DMS53 (cell line): ENCODE results near the gene C4BPA.

Experiments
- DNase-seq: peaks from one replicate; lab custom pipeline; 2025; lab: John Stamatoyannopoulos, UW

The C4BPA gene

GRCh38 chr1:207124389-207124788, 20.4 kb downstream of the C4BPA start:
- no peak for DNase-seq

DNA sequence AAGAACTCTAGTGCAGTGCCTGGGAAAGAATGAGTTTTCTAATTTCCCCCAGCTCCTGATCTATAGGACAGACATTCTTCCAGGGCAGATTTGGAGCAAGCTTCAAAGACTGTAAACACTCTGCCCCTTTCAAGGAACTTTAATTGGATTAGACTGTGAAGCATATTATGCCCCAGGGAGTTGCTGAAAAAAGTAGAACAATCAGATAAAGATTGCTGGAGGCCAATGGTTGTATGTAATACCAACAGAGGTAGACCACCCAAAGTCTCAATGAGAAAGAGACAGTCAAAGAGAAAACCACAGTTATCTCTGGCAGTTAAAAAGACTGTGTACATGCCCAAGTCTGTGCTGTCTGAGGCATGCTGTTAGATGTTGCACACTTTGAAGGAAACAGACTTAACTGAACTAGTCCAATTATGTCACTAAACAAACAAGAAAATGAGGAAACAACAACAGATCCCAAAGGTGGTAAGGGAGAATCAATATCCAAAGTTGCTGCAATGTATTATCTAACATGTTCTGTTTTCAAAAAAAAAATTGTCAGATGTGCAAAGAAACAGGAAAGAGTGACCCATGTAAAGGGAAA, 24.4 kb downstream of the C4BPA start:
- peak; percentile 12 for DNase-seq

- DNase-seq = no peak
Measured at GRCh38 chr1:207129053-207129452, 25.0 kb downstream of the C4BPA start.

- DNase-seq = no peak
Measured at GRCh38 chr1:207130252-207131036, 26.4 kb downstream of the C4BPA start.

DNA sequence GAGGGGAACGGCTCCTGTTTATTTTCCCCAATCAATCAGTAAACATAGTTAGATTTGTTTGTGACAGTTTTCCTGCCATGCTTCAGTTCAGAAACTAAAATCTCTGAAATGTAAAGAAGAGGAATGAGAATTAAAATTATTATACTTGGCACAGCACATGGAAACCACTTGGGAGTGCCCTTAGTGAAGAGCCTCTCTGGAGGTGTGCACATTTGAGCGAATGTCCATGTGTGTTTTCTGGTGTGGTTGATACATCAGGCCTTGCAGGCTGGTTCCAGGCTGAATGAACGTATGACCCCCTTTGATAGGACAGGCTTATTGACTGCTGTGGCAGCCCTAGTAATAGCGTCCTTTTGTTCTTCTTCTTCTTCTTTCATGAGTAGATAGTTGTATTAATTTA, 27.1 kb downstream of the C4BPA start:
- no peak for DNase-seq

DNA sequence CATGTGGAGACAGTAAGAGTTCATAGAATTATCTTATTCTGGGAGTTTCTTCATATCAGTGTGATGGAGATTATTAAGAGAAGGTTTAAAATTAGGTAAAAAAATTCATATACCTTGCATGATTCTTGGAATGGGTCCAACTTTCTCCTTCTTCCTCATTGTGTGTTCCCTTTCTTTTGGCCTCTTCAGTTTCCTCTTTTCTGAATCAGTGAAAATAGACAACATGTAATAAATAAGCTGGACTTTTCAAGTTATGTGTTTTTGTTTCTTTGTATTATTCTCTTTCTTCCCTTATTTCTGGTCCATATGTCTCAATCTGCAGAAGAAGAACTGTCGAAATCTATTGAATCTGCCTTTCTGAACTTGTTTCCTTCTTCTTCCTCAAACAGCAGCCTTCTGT, 30.5 kb downstream of the C4BPA start:
- DNase-seq = no peak

- no peak for DNase-seq
Measured at GRCh38 chr1:207139616-207140015, 35.6 kb downstream of the C4BPA start.

GRCh38 chr1:207140536-207140935, 36.5 kb downstream of the C4BPA start:
- DNase-seq = no peak

GRCh38 chr1:207145401-207146058, 41.5 kb downstream of the C4BPA start:
- no peak for DNase-seq

DNA sequence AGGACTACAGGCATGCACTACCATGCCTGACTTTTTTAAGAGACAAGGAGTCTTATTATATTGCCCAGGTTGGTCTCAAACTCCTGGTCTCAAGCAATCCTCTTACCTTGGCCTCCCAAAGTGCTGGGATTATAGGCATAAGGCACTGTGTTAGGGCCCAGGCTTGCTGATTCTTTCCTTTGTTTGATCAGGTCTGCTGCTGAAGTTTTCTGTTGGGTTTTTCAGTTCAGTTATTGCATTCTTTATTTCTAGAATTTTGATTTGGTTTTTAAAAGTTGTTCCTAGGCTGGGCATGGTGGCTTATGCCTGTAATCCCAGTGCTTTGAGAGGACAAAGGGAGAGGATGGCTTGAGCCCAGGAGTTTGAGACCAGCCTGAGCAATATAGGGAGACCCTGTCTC, 47.9 kb downstream of the C4BPA start:
- no peak for DNase-seq

DNA sequence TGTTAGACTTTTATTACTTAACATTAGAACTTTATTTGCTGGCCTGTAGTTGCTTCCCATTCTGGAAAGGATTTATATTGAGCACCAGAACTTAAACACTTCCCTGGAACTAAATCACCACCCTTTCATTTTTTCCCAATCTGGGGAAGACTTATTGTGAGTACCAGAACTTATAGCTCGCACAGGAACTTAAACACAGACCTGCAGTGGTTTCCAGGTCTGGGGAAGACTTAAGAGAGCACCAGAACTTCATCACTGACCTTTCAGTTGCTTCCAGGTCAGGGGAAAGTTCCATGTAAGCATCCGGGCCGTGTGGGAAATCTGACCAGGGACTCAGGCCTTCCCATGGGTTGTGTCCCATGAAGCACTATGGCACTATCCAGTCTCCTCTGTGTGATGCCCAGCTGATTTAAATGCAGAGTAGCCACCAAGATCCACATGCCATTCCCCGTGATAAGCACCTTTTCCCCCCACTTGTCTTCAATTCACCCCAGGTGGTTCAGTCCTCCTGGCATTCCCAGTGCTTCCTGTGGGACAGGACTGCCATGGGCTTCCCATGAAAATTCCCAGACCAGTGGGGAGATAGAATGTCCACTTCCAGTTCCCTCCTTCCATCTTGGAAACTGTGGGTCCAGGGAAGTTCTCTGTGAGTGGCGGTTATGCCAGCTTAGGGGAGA, 48.9 kb downstream of the C4BPA start:
- no peak for DNase-seq

GRCh38 chr1:207155028-207155427, 51.0 kb downstream of the C4BPA start:
- DNase-seq = no peak

DNA sequence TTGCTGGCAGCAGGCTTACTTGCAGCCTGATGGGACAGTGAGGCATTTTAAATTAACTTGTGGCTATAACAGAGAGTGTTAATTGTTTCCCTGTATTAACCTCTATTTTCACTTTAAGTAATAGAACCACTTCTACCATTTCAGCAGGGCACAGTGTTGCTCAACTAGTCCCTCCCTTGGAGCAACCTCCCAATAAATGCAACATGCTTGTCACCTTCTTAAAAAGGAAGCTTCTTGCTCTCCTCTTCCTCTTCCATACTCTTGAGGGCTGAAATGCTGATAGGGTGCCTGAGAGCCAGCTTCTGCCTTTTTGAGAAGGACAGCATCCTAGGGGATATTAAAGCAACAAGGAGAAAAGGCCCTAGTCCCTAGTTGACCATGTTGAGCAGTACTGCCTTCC, 52.1 kb downstream of the C4BPA start:
- DNase-seq = no peak

DNA sequence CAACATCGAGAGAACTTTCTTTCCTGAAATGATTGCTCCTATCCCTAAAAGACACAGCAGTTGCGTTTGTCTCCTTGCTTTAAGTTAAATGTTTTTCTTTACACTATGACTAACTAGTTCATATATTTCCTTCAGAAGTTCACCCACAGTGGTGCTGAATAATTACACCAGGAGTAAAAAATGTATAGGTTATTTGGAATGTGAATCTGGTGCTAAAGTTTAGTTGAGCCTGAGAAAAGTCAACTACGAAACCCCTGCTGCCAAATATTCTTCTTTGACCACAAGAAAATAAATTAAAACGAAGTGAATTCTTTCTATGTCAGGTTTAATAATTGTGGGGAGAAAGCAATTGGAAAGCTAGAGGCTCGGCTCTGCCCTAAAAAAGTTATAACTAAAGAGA, 52.8 kb downstream of the C4BPA start:
- DNase-seq = no peak

DNA sequence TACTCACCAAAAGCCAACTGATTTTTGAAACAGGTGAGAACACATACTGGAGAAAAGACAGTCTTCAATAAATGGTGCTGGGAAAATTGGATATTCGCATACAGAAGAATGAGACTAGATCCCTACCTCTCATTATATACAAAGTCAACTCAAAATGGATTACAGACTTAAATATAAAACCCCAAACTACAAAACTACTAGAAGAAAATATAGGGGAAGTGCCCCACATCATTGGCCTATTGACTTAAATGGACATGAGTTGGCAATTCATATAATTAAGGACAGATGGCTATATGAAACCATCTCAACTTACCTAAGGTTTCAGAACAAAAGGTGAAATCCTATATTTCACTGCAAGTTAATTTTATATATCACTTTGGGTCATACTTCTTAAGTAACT, 60.1 kb downstream of the C4BPA start:
- no peak for DNase-seq

DNA sequence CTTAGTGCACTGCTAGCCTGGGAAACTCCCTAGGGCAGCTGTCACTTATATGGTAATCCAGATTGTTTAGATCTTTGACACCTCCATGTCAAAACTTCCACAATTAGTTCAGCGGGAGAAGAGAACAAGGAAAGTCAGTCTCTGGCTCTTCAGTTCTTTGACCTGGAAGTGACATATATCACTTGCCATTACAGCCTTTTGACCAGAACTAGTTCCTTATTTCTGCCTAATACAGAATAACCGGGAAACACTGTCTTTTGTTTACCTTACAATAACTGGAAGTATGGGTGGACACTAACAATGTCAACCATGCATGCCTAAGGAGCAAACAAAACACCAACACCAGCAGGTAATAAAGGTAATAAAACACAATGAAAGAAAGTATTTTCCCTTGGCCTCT, 68.3 kb downstream of the C4BPA start:
- DNase-seq = peak; percentile 89

GRCh38 chr1:207172885-207173284, 68.9 kb downstream of the C4BPA start:
- peak; percentile 78 for DNase-seq

GRCh38 chr1:207173396-207173795, 69.4 kb downstream of the C4BPA start:
- DNase-seq = no peak

GRCh38 chr1:207174913-207175312, 70.9 kb downstream of the C4BPA start:
- DNase-seq = no peak

DNA sequence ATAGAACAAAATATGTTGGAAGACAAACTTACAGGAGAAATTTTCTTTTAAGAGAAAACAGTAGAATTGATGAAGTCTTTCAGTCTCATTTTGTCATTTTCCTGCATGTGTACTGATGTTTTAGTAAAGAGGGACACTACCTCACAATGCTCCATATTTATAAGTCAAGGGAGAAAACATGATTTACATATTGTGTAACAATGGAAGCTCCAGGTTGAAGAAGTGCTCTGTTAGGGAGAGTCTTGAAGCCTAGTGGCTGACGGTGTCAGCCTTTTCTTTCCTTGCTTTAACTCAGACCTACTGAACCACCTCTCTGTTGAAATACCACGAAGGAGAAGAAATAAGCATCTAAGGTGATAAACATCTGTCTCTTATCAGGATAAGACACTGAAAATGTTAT, 75.0 kb downstream of the C4BPA start:
- DNase-seq = no peak

- DNase-seq = peak; percentile 45
Measured at GRCh38 chr1:207181847-207182246, 77.8 kb downstream of the C4BPA start.

GRCh38 chr1:207186503-207186902, 82.5 kb downstream of the C4BPA start:
- DNase-seq = no peak

GRCh38 chr1:207188901-207189300, 84.9 kb downstream of the C4BPA start:
- no peak for DNase-seq
